Measurements from ENCODE around the gene SHPK. TPM values are rescaled to one million over a fixed set of nuclear protein-coding genes. Genes with fewer than 3 reads are reported as not detected.
A peak's percentile ranks its signal among the peaks of the same experiment; 100 is the strongest.

Gene SHPK
- total and polyA plus RNA-seq, 9 of the 15 experiments (the other 6 are each of a cell fraction or from before 2014, with no cell fraction given): 2.5 to 16.3 (median 11.8) TPM

GRCh38 chr17:3636154-3636907 is at the start of gene SHPK, which contains the start of gene CTNS (continued):
- TF ChIP-seq ZNF232 (CRISPR knock-in tag; IDR thresholded peaks at IDR 0.05): no peak
- no peak for TF ChIP-seq HDAC3 (IDR thresholded peaks at IDR 0.05; ENCODE audit: borderline replicate concordance, partially characterized antibody)
- TF ChIP-seq PATZ1 (CRISPR knock-in tag; IDR thresholded peaks at IDR 0.05; ENCODE audit: borderline replicate concordance): no peak
- TF ChIP-seq ZNF24 (IDR thresholded peaks at IDR 0.05): no peak
- TF ChIP-seq ZNF3 (CRISPR knock-in tag; IDR thresholded peaks at IDR 0.05): no peak
- TF ChIP-seq BHLHE40 (IDR thresholded peaks at IDR 0.05; ENCODE audit: low read length): peak; percentile 27; the same call in 1 of the 2 replicates
- no peak for TF ChIP-seq KLF10 (CRISPR knock-in tag; IDR thresholded peaks at IDR 0.05)
- TF ChIP-seq FOXM1 (IDR thresholded peaks at IDR 0.05; ENCODE audit: low read depth): no peak
- no peak for TF ChIP-seq FOXM1 (CRISPR knock-in tag; IDR thresholded peaks at IDR 0.05; ENCODE audit: low read depth)
- TF ChIP-seq CCNT2 (IDR thresholded peaks at IDR 0.05; ENCODE audit: borderline replicate concordance, extremely low read depth, insufficient read length, low read depth, low read length): peak; percentile 29
- TF ChIP-seq ESRRA (IDR thresholded peaks at IDR 0.05; ENCODE audit: borderline replicate concordance, low read depth): no peak
- no peak for TF ChIP-seq IRF2 (CRISPR knock-in tag; IDR thresholded peaks at IDR 0.05)
- TF ChIP-seq PCBP1 (IDR thresholded peaks at IDR 0.05; ENCODE audit: low read depth, low read length, poor library complexity, severe bottlenecking): no peak
- TF ChIP-seq ETV1 (tag; conservative IDR thresholded peaks at IDR 0.05; ENCODE audit: low read depth): peak; percentile 65; the same call in 1 of the 2 replicates
- TF ChIP-seq LEF1 (IDR thresholded peaks at IDR 0.05): no peak
- TF ChIP-seq ZBTB2 (IDR thresholded peaks at IDR 0.05): no peak
- no peak for TF ChIP-seq ZNF76 (CRISPR knock-in tag; IDR thresholded peaks at IDR 0.05; ENCODE audit: borderline replicate concordance)
- TF ChIP-seq TAL1 (IDR thresholded peaks at IDR 0.05): no peak
- TF ChIP-seq ETS2 (tag; IDR thresholded peaks at IDR 0.05; ENCODE audit: borderline replicate concordance, poor library complexity, severe bottlenecking): no peak
- no peak for TF ChIP-seq PML (IDR thresholded peaks at IDR 0.05; ENCODE audit: low read length)
- no peak for TF ChIP-seq ZNF12 (CRISPR knock-in tag; IDR thresholded peaks at IDR 0.05)

All from K562 (cell line).